Urinary bladder (tissue), 4 donors: ENCODE data around the gene ZNF277. TPM values are rescaled to one million over a fixed set of nuclear protein-coding genes. Genes with fewer than 3 reads are reported as not detected.

Source experiments
- DNase-seq: peaks from one replicate; pipeline ENCODE4 v3.0.0-alpha.2; 2015; ENCODE audit errors: extremely low spot score
- H3K27ac ChIP-seq: one replicate; pipeline ENCODE4 v1.5.1; 2013; ENCODE audit warnings: low read depth, mild to moderate bottlenecking, moderate library complexity
- H3K36me3 ChIP-seq: one replicate; pipeline ENCODE4 v1.6.1; 2013; ENCODE audit warnings: mild to moderate bottlenecking, moderate library complexity; ENCODE audit not compliant: insufficient read depth
- H3K4me1 ChIP-seq: one replicate; pipeline ENCODE4 v1.6.1; 2013; ENCODE audit warnings: mild to moderate bottlenecking, moderate library complexity; ENCODE audit not compliant: insufficient read depth
- H3K4me3 ChIP-seq: one replicate; pipeline ENCODE4 v1.5.1; 2013; ENCODE audit warnings: low read depth, low read length
- WGBS: extraction: QIAGEN DNeasy Blood & Tissue Kit; methylation state at CpG from one replicate; pipeline ENCODE4 v1.1.7; 2013; 5-methylcytosine and 5-hydroxymethylcytosine counted together
- polyA plus RNA-seq: library from polyadenylated mRNA; stranded (reverse); fragments of 200-250 nt; gene quantifications from one replicate; pipeline ENCODE4 v1.2.3, GENCODE V29; 2013
- total RNA-seq: library from RNA; depleted of rRNA; stranded (reverse); fragments of >200 nt; gene quantifications from one replicate; pipeline ENCODE4 v1.2.3, GENCODE V29; 2014
- donor health status: healthy with polysubstance abuse.
- donor health status: healthy.

ZNF277 gene
- total and polyA plus RNA-seq, 2 donors = 18.6 to 53.1 TPM

- no peak overlapping the region for H3K27ac ChIP-seq
- DNase-seq = no peak
- H3K4me3 ChIP-seq = no peak overlapping the region
- no peaks in the 10 kb centered on the region for H3K36me3 ChIP-seq
- 58% methylated on average over 4 of the region's 4 CpGs for WGBS
- H3K4me1 ChIP-seq = peaks cover 1% of the 10 kb centered on the region
Observed at GRCh38 chr7:112192236-112193154, 14.0 kb upstream of the ZNF277 start.

GRCh38 chr7:112193915-112194502, 12.5 kb upstream of the ZNF277 start:
- DNase-seq = no peak
- H3K4me3 ChIP-seq = no peak overlapping the region
- H3K36me3 ChIP-seq = no peaks in the 10 kb centered on the region
- no peak overlapping the region for H3K27ac ChIP-seq
- no peaks in the 10 kb centered on the region for H3K4me1 ChIP-seq

GRCh38 chr7:112195717-112196116, 10.8 kb upstream of the ZNF277 start:
- WGBS = 74% methylated on average over 5 of the region's 5 CpGs
- no peak for DNase-seq

GRCh38 chr7:112197322-112197721, 9.2 kb upstream of the ZNF277 start:
- Histone ChIP-seq H3K27ac (no peak overlapping the region), H3K4me3 (no peak overlapping the region), H3K36me3 (peaks cover 2% of the 10 kb centered on the region), H3K4me1 (no peaks in the 10 kb centered on the region)
- DNase-seq = no peak
- WGBS = 51% methylated on average over 6 of the region's 6 CpGs

More at GRCh38 chr7:112195717-112196116, 10.8 kb upstream of the ZNF277 start:
- Histone ChIP-seq H3K4me3 (no peak overlapping the region), H3K4me1 (no peaks in the 10 kb centered on the region), H3K36me3 (peaks cover 2% of the 10 kb centered on the region), H3K27ac (no peak overlapping the region)

- WGBS = 95% methylated on average over 2 of the region's 2 CpGs
- Histone ChIP-seq H3K36me3 (peaks cover 2% of the 10 kb centered on the region), H3K4me1 (no peaks in the 10 kb centered on the region), H3K4me3 (no peak overlapping the region), H3K27ac (no peak overlapping the region)
- DNase-seq = no peak
Observed at GRCh38 chr7:112199035-112199655, 7.3 kb upstream of the ZNF277 start.

- 96% methylated on average over 1 of the region's 1 CpG for WGBS
- Histone ChIP-seq H3K4me1 (no peaks in the 10 kb centered on the region), H3K27ac (no peak overlapping the region), H3K36me3 (peaks cover 2% of the 10 kb centered on the region), H3K4me3 (no peak overlapping the region)
- no peak for DNase-seq
Observed at GRCh38 chr7:112199672-112200071, 6.8 kb upstream of the ZNF277 start.

- H3K36me3 ChIP-seq = peaks cover 2% of the 10 kb centered on the region
- H3K4me1 ChIP-seq = no peaks in the 10 kb centered on the region
- no peak overlapping the region for H3K27ac ChIP-seq
- 66% methylated on average over 6 of the region's 6 CpGs for WGBS
- no peak for DNase-seq
- no peak overlapping the region for H3K4me3 ChIP-seq
Observed at GRCh38 chr7:112201411-112201810, 5.1 kb upstream of the ZNF277 start.

GRCh38 chr7:112201839-112202238, 4.7 kb upstream of the ZNF277 start:
- Histone ChIP-seq H3K36me3 (peaks cover 2% of the 10 kb centered on the region), H3K4me1 (no peaks in the 10 kb centered on the region), H3K4me3 (no peak overlapping the region), H3K27ac (no peak overlapping the region)
- no peak for DNase-seq

- H3K4me1 ChIP-seq = no peaks in the 10 kb centered on the region
- H3K4me3 ChIP-seq = no peak overlapping the region
- DNase-seq = no peak
- 48% methylated on average over 2 of the region's 2 CpGs for WGBS
- H3K36me3 ChIP-seq = peaks cover 2% of the 10 kb centered on the region
- H3K27ac ChIP-seq = no peak overlapping the region
Observed at GRCh38 chr7:112202816-112203215, 3.7 kb upstream of the ZNF277 start.

GRCh38 chr7:112203365-112203739, 3.1 kb upstream of the ZNF277 start:
- peaks cover 2% of the 10 kb centered on the region for H3K36me3 ChIP-seq
- WGBS = 78% methylated on average over 4 of the region's 4 CpGs
- no peak overlapping the region for H3K27ac ChIP-seq
- no peak overlapping the region for H3K4me3 ChIP-seq
- no peak for DNase-seq
- H3K4me1 ChIP-seq = no peaks in the 10 kb centered on the region

- H3K36me3 ChIP-seq = no peaks in the 10 kb centered on the region
- H3K4me3 ChIP-seq = peak overlapping the region; percentile 81
- 3% methylated on average over 14 of the region's 14 CpGs for WGBS
- H3K4me1 ChIP-seq = no peaks in the 10 kb centered on the region
- H3K27ac ChIP-seq = peak overlapping the region; percentile 55
- DNase-seq = no peak
Observed at GRCh38 chr7:112204499-112205342, 1.8 kb upstream of the ZNF277 start.

- Histone ChIP-seq H3K4me1 (no peaks in the 10 kb centered on the region), H3K27ac (peak overlapping the region; percentile 55), H3K4me3 (peak overlapping the region; percentile 81), H3K36me3 (no peaks in the 10 kb centered on the region)
- WGBS = under 1% methylated on average over 69 of the region's 69 CpGs
- DNase-seq = no peak
Observed at GRCh38 chr7:112205343-112206237, 905 bp upstream of the ZNF277 start.
